Measurements from ENCODE around the gene CAPS2.

Gene CAPS2

GRCh38 chr12:75302225-75302624 lies 27.9 kb downstream of the CAPS2 start:
- Histone ChIP-seq H2AK5ac (ENCODE audit: low read length, severe bottlenecking) (no peak overlapping the region), H2BK15ac (ENCODE audit: low read depth, poor library complexity, severe bottlenecking) (no peak overlapping the region)

GRCh38 chr12:75294797-75295196 lies 35.3 kb downstream of the CAPS2 start:
- Histone ChIP-seq H3K4me2 (ENCODE audit: low read length, poor library complexity, severe bottlenecking) (no peak overlapping the region), H3K79me1 (replicated peaks; ENCODE audit: low read length, poor library complexity, severe bottlenecking) (no peaks in the 10 kb centered on the region), H3K27me3 (ENCODE audit: control insufficient read depth in 1 of 2, insufficient read depth in 1 of 2, low read length in 2 of 2) (no peaks in the 10 kb centered on the region), H2AK5ac (ENCODE audit: low read length, severe bottlenecking) (no peak overlapping the region), H3K36me3 (ENCODE audit: control insufficient read depth in 1 of 2, insufficient read depth in 2 of 2, low read depth in 1 of 2, low read length in 2 of 2) (no peaks in the 10 kb centered on the region), H4K91ac (ENCODE audit: low read length) (no peak overlapping the region), H2BK12ac (ENCODE audit: low read length in 2 of 2) (no peak overlapping the region), H3K4me3 (ENCODE audit: insufficient read depth in 1 of 2, low read depth in 1 of 2, low read length in 2 of 2) (no peak overlapping the region), H3K14ac (ENCODE audit: low read length in 2 of 2) (no peak overlapping the region), H4K8ac (ENCODE audit: low read length) (no peak overlapping the region), H2AFZ (ENCODE audit: low read depth, low read length) (no peak overlapping the region), H3K27ac (ENCODE audit: low read length, poor library complexity, severe bottlenecking) (no peak overlapping the region), H2BK5ac (ENCODE audit: low read depth, low read length, poor library complexity, severe bottlenecking) (no peak overlapping the region), H3K9me3 (ENCODE audit: control insufficient read depth, low read length) (no peaks in the 10 kb centered on the region), H3K18ac (ENCODE audit: low read depth in 1 of 2, low read length in 2 of 2) (no peak overlapping the region), H3K9ac (ENCODE audit: low read length) (no peak overlapping the region), H3K4me1 (ENCODE audit: control insufficient read depth, insufficient read depth, low read depth, low read length) (no peaks in the 10 kb centered on the region), H3K23ac (ENCODE audit: low read length in 2 of 2) (no peak overlapping the region), H3K4ac (ENCODE audit: low read depth in 1 of 2, low read length in 2 of 2) (no peak overlapping the region), H2BK120ac (ENCODE audit: low read depth, low read length) (no peak overlapping the region), H2BK15ac (ENCODE audit: low read depth, poor library complexity, severe bottlenecking) (no peak overlapping the region)
- no CpG with 5 or more reads among the region's 3 CpGs for WGBS
- DNase-seq = no peak

More at GRCh38 chr12:75302225-75302624, 27.9 kb downstream of the CAPS2 start:
- Histone ChIP-seq H3K27me3 (ENCODE audit: control insufficient read depth in 1 of 2, insufficient read depth in 1 of 2, low read length in 2 of 2) (no peaks in the 10 kb centered on the region), H3K9ac (ENCODE audit: low read length) (no peak overlapping the region), H2BK5ac (ENCODE audit: low read depth, low read length, poor library complexity, severe bottlenecking) (no peak overlapping the region), H2BK12ac (ENCODE audit: low read length in 2 of 2) (no peak overlapping the region), H3K4me1 (ENCODE audit: control insufficient read depth, insufficient read depth, low read depth, low read length) (no peaks in the 10 kb centered on the region), H3K27ac (ENCODE audit: low read length, poor library complexity, severe bottlenecking) (no peak overlapping the region), H3K36me3 (ENCODE audit: control insufficient read depth in 1 of 2, insufficient read depth in 2 of 2, low read depth in 1 of 2, low read length in 2 of 2) (peaks cover 0 to 4% of the 10 kb centered on the region in 2 experiments), H4K91ac (ENCODE audit: low read length) (no peak overlapping the region), H3K4ac (ENCODE audit: low read depth in 1 of 2, low read length in 2 of 2) (no peak overlapping the region), H3K4me3 (ENCODE audit: insufficient read depth in 1 of 2, low read depth in 1 of 2, low read length in 2 of 2) (no peak overlapping the region), H3K79me1 (replicated peaks; ENCODE audit: low read length, poor library complexity, severe bottlenecking) (no peaks in the 10 kb centered on the region), H3K14ac (ENCODE audit: low read length in 2 of 2) (no peak overlapping the region), H3K9me3 (ENCODE audit: control insufficient read depth, low read length) (no peaks in the 10 kb centered on the region), H2BK120ac (ENCODE audit: low read depth, low read length) (no peak overlapping the region), H3K4me2 (ENCODE audit: low read length, poor library complexity, severe bottlenecking) (no peak overlapping the region), H4K8ac (ENCODE audit: low read length) (no peak overlapping the region), H3K18ac (ENCODE audit: low read depth in 1 of 2, low read length in 2 of 2) (no peak overlapping the region), H2AFZ (ENCODE audit: low read depth, low read length) (no peak overlapping the region), H3K23ac (ENCODE audit: low read length in 2 of 2) (no peak overlapping the region)
- no peak for DNase-seq
- WGBS = no CpG with 5 or more reads among the region's 2 CpGs

GRCh38 chr12:75294336-75294735 lies 35.8 kb downstream of the CAPS2 start:
- H3K23ac ChIP-seq (ENCODE audit: low read length in 2 of 2) = no peak overlapping the region
- H2AK5ac ChIP-seq (ENCODE audit: low read length, severe bottlenecking) = no peak overlapping the region
- WGBS = 12% methylated on average over 1 of the region's 3 CpGs
- H2AFZ ChIP-seq (ENCODE audit: low read depth, low read length) = no peak overlapping the region
- no peak overlapping the region for H3K4me3 ChIP-seq (ENCODE audit: insufficient read depth in 1 of 2, low read depth in 1 of 2, low read length in 2 of 2)
- no peak overlapping the region for H3K4me2 ChIP-seq (ENCODE audit: low read length, poor library complexity, severe bottlenecking)
- H3K4me1 ChIP-seq (ENCODE audit: control insufficient read depth, insufficient read depth, low read depth, low read length) = no peaks in the 10 kb centered on the region
- H2BK15ac ChIP-seq (ENCODE audit: low read depth, poor library complexity, severe bottlenecking) = no peak overlapping the region
- no peaks in the 10 kb centered on the region for H3K79me1 ChIP-seq (replicated peaks; ENCODE audit: low read length, poor library complexity, severe bottlenecking)
- H3K4ac ChIP-seq (ENCODE audit: low read depth in 1 of 2, low read length in 2 of 2) = no peak overlapping the region
- no peak for DNase-seq
- H4K91ac ChIP-seq (ENCODE audit: low read length) = no peak overlapping the region
- no peak overlapping the region for H2BK120ac ChIP-seq (ENCODE audit: low read depth, low read length)
- H2BK5ac ChIP-seq (ENCODE audit: low read depth, low read length, poor library complexity, severe bottlenecking) = no peak overlapping the region
- no peaks in the 10 kb centered on the region for H3K36me3 ChIP-seq (ENCODE audit: control insufficient read depth in 1 of 2, insufficient read depth in 2 of 2, low read depth in 1 of 2, low read length in 2 of 2)
- no peak overlapping the region for H3K9ac ChIP-seq (ENCODE audit: low read length)
- H3K27me3 ChIP-seq (ENCODE audit: control insufficient read depth in 1 of 2, insufficient read depth in 1 of 2, low read length in 2 of 2) = no peaks in the 10 kb centered on the region
- H3K14ac ChIP-seq (ENCODE audit: low read length in 2 of 2) = no peak overlapping the region
- no peak overlapping the region for H3K18ac ChIP-seq (ENCODE audit: low read depth in 1 of 2, low read length in 2 of 2)
- H3K9me3 ChIP-seq (ENCODE audit: control insufficient read depth, low read length) = no peaks in the 10 kb centered on the region
- no peak overlapping the region for H4K8ac ChIP-seq (ENCODE audit: low read length)
- no peak overlapping the region for H3K27ac ChIP-seq (ENCODE audit: low read length, poor library complexity, severe bottlenecking)
- no peak overlapping the region for H2BK12ac ChIP-seq (ENCODE audit: low read length in 2 of 2)

GRCh38 chr12:75291014-75291413 lies 39.1 kb downstream of the CAPS2 start:
- Histone ChIP-seq H3K23ac (ENCODE audit: low read length in 2 of 2) (no peak overlapping the region), H2AK5ac (ENCODE audit: low read length, severe bottlenecking) (no peak overlapping the region), H3K4me3 (ENCODE audit: insufficient read depth in 1 of 2, low read depth in 1 of 2, low read length in 2 of 2) (no peak overlapping the region), H2BK15ac (ENCODE audit: low read depth, poor library complexity, severe bottlenecking) (no peak overlapping the region), H2BK5ac (ENCODE audit: low read depth, low read length, poor library complexity, severe bottlenecking) (no peak overlapping the region), H3K79me1 (replicated peaks; ENCODE audit: low read length, poor library complexity, severe bottlenecking) (no peaks in the 10 kb centered on the region), H4K91ac (ENCODE audit: low read length) (no peak overlapping the region), H3K36me3 (ENCODE audit: control insufficient read depth in 1 of 2, insufficient read depth in 2 of 2, low read depth in 1 of 2, low read length in 2 of 2) (no peaks in the 10 kb centered on the region), H3K27me3 (ENCODE audit: control insufficient read depth in 1 of 2, insufficient read depth in 1 of 2, low read length in 2 of 2) (no peaks in the 10 kb centered on the region), H3K14ac (ENCODE audit: low read length in 2 of 2) (no peak overlapping the region), H2BK12ac (ENCODE audit: low read length in 2 of 2) (no peak overlapping the region), H3K4me1 (ENCODE audit: control insufficient read depth, insufficient read depth, low read depth, low read length) (no peaks in the 10 kb centered on the region), H4K8ac (ENCODE audit: low read length) (no peak overlapping the region), H3K18ac (ENCODE audit: low read depth in 1 of 2, low read length in 2 of 2) (no peak overlapping the region), H3K9me3 (ENCODE audit: control insufficient read depth, low read length) (no peaks in the 10 kb centered on the region), H3K4ac (ENCODE audit: low read depth in 1 of 2, low read length in 2 of 2) (no peak overlapping the region), H3K27ac (ENCODE audit: low read length, poor library complexity, severe bottlenecking) (no peak overlapping the region), H2BK120ac (ENCODE audit: low read depth, low read length) (no peak overlapping the region), H3K9ac (ENCODE audit: low read length) (no peak overlapping the region), H2AFZ (ENCODE audit: low read depth, low read length) (no peak overlapping the region), H3K4me2 (ENCODE audit: low read length, poor library complexity, severe bottlenecking) (no peak overlapping the region)
- WGBS = 100% methylated on average over 1 of the region's 1 CpG
- DNase-seq = no peak

Data from mesenchymal stem cell (in vitro differentiated cells and primary cell).